ENCODE results near the gene SNW1. TPM values are rescaled to one million over a fixed set of nuclear protein-coding genes. Genes with fewer than 3 reads are reported as not detected.

Gene SNW1
- total RNA-seq, result 10 to 100 TPM; 22.0 to 75.5 (median 66.9) TPM

GRCh38 chr14:77760381-77761204 lies at the start of gene SNW1:
TSS of gene SNW1 (minus strand) at chr14:77761156. CDS start at chr14:77761127, 29 bp downstream.
- intact Hi-C loops (cut with DNase I; ENCODE audit: low total_unique reads), result no loop called here
- Histone ChIP-seq H3K9me3 (no peaks in the 10 kb centered on the region), H3K4me3 (peak within 1 kb of the TSS; percentile 78 to 97), H3K27me3 (no peaks in the 10 kb centered on the region), H3K36me3 (no peaks in the 10 kb centered on the region), H3K27ac (peak within 1 kb of the TSS; percentile 86 to 93), H3K4me1 (peaks cover 7 to 9% of the 10 kb centered on the region in 2 donors)
- peak; percentile 89 to 93 for DNase-seq
- TF ChIP-seq CTCF (IDR thresholded peaks at IDR 0.05) (no peak), POLR2A (IDR thresholded peaks at IDR 0.05) (peak; percentile 26 to 70)

GRCh38 chr14:77809011-77809410 lies 48.1 kb upstream of the SNW1 start:
- no peaks in the 10 kb centered on the region for H3K9me3 ChIP-seq
- H3K4me3 ChIP-seq, result no peak overlapping the region
- intact Hi-C loops (cut with DNase I; ENCODE audit: low total_unique reads), result no loop called here
- H3K27ac ChIP-seq, result no peak overlapping the region
- H3K36me3 ChIP-seq, result no peaks in the 10 kb centered on the region
- no peak for DNase-seq
- no peaks in the 10 kb centered on the region for H3K4me1 ChIP-seq
- no peak for TF ChIP-seq POLR2A (IDR thresholded peaks at IDR 0.05)
- TF ChIP-seq CTCF (IDR thresholded peaks at IDR 0.05), result no peak
- H3K27me3 ChIP-seq, result no peaks in the 10 kb centered on the region

GRCh38 chr14:77808250-77808649 lies 47.3 kb upstream of the SNW1 start:
- TF ChIP-seq POLR2A (IDR thresholded peaks at IDR 0.05) (no peak), CTCF (IDR thresholded peaks at IDR 0.05) (no peak)
- DNase-seq, result no peak
- intact Hi-C loops (cut with DNase I; ENCODE audit: low total_unique reads), result no loop called here

GRCh38 chr14:77805706-77806105 lies 44.8 kb upstream of the SNW1 start:
- H3K9me3 ChIP-seq, result no peaks in the 10 kb centered on the region
- DNase-seq, result no peak
- H3K27me3 ChIP-seq, result no peaks in the 10 kb centered on the region
- H3K4me1 ChIP-seq, result no peaks in the 10 kb centered on the region
- H3K4me3 ChIP-seq, result no peak overlapping the region
- intact Hi-C loops (cut with DNase I; ENCODE audit: low total_unique reads), result no loop called here
- no peak overlapping the region for H3K27ac ChIP-seq
- TF ChIP-seq POLR2A (IDR thresholded peaks at IDR 0.05), result no peak
- no peak for TF ChIP-seq CTCF (IDR thresholded peaks at IDR 0.05)
- H3K36me3 ChIP-seq, result no peaks in the 10 kb centered on the region

More at GRCh38 chr14:77808250-77808649, 47.3 kb upstream of the SNW1 start:
- Histone ChIP-seq H3K4me3 (no peak overlapping the region), H3K36me3 (no peaks in the 10 kb centered on the region), H3K27ac (no peak overlapping the region), H3K9me3 (no peaks in the 10 kb centered on the region), H3K4me1 (no peaks in the 10 kb centered on the region), H3K27me3 (no peaks in the 10 kb centered on the region)

- Histone ChIP-seq H3K27me3 (no peaks in the 10 kb centered on the region), H3K4me1 (no peaks in the 10 kb centered on the region), H3K27ac (no peak overlapping the region), H3K4me3 (no peak overlapping the region), H3K36me3 (no peaks in the 10 kb centered on the region), H3K9me3 (no peaks in the 10 kb centered on the region)
- no peak for DNase-seq
- intact Hi-C loops (cut with DNase I; ENCODE audit: low total_unique reads), result no loop called here
- TF ChIP-seq POLR2A (IDR thresholded peaks at IDR 0.05), result no peak
- no peak for TF ChIP-seq CTCF (IDR thresholded peaks at IDR 0.05)
These were observed 43.6 kb upstream of the SNW1 start for GRCh38 chr14:77804592-77804991.
